ENCODE measurements around the gene NT5C.

NT5C gene

DNA sequence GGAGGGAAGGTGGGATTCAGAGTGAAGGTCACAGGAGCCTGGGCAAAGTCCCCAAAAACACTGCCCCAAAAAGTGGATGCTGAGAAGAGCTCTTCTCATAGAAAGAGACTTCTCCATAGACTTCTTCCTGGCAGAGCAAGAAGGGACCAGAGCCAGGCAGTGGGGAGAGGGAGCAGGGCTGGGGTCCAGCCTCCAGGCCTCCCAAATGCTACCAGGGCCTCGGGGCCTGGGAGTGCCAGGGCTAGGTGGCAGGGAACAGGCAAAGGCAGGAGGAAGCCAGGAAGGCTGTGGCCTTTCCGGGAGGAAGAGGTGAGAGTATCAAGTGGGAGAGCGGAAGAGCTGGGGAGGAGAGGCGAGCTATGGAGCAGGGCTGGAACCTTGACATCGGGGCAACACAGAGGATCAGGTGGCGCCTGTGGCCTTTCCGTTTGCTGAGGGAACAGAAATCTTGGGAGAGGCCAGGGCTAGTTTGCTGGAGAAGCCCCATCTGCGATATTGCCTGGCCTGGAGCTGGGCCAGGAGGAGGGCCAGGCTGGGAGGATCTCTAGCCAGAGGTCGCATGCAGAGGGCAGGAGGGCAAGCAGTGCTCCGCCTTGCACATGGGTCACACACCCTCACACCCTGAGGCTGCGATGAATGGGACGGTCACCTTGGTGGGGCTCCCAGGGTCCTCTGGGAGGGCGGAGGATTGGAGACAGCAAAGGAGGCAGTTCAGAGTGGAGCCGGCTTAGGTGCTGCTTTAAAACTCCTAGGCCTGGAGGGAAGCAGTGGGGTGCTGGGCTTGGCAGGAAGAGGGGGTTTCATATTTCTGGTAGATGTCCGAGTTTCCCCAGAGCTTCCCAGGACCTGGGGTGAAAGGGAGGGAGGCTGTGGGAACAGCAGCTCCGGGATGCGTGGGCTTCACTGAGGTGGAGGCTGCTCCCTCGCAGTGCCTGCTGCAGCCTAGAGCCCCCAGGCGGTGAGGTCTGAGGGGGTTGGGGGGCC is 40.4 kb downstream of the NT5C start:
- DNase-seq, result no peak

DNA sequence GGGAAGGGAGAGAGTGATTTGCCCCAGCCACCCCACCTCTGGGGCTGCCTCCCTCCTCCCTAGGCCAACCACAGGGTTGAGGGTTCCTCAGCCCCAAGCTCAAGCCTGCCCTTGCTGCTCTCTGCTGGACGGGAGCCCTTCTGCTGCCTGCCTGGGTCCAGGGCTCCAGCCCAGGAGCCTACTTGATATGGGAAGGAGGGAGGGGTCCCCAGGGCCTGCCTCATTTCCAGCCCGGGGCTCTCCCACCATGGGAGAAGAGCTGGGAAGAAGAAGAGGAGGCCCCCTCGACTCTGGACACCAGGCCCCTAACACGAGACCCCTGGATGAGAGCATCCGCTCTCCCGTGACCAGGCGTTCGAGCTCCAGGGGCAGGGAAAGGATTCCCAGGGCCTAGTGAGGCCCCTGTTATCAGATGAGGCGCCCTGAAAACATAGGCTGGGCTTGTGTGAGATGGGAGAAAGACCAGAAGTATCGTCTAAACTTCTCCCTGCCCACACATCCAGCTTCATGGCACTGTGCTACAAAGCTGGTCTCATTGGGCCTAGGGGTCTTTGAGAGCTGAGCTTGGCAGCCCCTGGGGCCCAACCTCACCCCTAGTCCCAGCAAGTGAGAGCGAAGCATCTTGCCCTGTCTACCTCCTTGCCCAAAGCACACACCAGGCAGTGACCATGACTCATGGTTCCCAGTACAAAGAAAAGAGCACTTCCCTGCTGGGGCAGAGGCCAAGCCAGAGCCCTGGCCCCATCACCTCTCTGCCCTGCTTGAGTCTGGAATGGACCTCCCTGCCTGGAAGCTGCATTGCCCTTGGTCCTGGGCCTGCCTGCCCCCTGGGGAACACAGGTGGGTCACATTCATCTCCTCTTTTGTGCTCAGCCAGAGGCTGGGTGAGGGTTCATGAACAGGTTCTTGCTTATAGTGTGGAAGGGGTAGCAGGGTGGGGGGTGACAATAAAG is 42.8 kb downstream of the NT5C start:
- no peak for DNase-seq

DNA sequence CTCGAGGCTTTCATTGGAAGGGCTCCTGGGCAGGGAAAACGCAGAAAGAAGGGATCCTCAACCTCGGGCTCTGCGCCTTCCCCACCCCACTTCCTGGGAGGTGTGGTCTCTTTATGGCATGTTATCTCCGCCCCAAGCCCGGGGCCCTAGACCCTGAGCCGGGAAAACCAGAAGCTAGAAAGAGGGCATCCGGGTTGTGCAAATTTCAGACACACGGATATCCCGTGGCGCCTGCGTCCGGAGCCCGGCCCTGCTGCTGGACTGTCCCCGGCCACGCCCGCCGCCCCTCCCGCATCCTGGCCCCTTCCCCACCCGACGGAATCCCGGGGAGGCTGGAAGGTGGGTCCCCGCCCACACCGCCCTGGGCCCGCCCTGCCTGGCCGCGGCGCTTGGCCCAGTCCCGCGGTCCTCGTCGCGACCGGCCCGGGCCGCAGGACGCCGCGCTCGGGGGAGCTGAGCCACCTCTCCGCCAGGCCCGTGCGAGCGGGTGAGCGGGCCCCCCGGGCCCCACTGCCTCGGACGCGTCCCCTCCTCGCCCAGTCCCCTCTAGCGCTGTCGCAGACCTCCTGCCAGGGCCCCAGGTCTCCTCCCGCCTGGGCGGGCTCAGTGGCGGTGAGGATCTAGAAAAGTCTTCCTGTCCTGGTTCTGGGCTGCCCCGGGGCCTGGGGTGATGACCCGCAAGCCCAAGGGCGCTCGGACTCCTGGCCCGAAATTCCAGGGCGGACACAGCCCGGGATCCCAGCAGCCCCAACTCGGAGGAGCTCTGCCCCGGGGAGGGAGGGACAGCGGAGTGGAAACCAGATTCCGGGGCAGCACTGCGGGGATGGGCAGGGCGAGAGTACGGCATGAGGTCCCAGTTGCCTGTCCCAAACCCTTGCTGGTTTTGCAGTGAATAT is 43.7 kb downstream of the NT5C start, which contains the start of gene SLC16A5:
SLC16A5 (plus strand) TSS at position 397 of the 896 bp plus-strand sequence. CDS start 5,683 bp downstream, outside the sequence.
- DNase-seq, result peak; percentile 83

DNA sequence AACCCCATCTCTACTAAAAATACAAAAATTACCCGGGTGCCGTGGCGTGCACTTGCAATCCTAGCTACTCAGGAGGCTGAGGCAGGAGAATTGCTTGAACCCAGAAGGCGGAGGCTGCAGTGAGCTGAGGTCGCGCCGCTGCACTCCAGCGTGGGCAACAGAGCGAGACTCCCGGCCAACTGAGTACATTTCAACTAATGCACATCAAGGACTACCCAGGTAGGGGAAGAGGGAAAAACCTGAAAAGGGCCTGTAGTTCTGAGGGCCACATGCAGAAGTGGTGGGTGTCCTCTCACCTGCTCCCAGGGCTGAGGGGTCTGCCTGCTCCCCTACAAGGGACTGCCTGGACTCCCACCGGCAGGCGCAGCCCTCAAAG is 44.4 kb downstream of the NT5C start:
- no peak for DNase-seq

DNA sequence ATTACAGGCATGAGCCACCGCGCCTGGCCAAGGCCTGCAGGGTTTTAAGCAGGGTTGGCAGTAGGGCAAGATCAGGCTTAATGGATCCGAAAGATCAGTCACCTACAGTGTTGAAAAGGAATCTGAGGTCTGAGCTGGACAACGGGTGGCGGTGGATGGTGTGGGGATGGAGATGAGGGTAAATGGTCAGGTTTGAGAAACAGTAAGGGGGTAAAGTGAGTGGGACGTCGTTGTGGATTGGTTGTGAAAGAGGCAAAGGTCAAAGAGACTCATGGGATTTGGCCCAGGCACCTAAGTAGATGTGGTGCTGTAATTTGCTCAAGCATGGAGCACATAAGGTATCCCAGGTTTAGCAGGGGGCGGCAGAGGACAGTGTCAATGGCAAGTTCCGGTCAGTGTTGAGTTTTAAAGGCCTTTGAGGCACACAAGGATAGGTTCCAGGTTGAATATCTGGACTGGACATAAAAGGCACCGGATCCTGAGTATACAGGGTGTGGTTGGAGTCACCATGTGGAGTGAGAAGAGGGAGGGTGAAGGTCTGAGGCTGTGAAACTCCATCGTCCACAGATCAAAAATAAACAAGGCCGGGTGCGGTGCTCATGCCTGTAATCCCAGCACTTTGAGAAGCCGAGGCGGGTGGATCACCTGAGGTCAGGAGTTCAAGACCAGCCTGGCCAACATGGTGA is 44.9 kb downstream of the NT5C start:
- DNase-seq, result no peak

DNA sequence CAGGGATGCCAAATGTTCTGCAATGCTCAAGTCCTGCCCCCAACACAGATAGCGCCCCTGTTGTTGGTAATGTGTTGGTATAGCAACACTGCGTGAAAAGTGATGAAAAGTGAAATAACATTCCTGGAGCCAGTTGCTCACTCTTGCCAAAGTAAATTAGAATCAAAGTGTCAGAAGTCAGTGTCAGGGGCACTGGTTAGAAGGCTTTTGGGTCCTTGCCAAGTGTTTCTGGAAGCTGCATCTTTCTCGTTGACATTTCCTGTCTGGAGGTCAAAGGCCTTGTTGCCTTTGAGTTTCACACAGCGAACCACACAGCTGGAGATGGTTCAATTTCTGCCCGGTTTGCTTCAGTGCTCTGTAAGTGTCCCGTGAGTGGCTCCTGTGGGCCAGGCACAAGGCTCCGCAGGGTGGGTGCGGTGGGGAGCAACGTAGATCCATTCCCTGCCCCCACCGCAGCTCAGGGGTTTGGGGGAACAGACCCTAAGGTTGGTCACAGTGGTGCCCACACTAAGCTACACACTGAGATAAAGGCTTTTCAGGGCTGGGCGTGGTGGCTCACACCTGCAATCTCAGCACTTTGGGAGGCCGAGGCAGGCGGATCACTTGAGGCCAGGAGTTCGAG is 47.4 kb downstream of the NT5C start:
- DNase-seq, result no peak

DNA sequence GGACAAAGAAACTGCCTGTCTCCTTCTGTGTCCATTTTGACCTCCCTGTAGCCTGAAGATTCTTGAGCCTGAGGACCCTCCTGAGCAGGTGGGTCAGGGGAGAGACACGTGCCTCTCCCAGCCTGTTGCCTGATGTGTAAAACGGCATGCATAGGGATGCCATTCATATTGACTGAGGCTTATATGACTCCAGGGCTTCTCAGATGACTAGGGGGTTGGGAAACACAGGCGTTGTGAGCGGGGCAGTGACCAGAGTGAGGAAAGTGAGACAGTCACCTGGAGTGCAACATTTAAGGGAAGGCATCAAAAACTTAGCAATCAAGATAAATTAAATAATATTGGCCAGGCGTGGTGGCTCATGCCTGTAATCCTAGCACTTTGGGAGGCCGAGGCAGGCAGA is 48.9 kb downstream of the NT5C start:
- no peak for DNase-seq

DNA sequence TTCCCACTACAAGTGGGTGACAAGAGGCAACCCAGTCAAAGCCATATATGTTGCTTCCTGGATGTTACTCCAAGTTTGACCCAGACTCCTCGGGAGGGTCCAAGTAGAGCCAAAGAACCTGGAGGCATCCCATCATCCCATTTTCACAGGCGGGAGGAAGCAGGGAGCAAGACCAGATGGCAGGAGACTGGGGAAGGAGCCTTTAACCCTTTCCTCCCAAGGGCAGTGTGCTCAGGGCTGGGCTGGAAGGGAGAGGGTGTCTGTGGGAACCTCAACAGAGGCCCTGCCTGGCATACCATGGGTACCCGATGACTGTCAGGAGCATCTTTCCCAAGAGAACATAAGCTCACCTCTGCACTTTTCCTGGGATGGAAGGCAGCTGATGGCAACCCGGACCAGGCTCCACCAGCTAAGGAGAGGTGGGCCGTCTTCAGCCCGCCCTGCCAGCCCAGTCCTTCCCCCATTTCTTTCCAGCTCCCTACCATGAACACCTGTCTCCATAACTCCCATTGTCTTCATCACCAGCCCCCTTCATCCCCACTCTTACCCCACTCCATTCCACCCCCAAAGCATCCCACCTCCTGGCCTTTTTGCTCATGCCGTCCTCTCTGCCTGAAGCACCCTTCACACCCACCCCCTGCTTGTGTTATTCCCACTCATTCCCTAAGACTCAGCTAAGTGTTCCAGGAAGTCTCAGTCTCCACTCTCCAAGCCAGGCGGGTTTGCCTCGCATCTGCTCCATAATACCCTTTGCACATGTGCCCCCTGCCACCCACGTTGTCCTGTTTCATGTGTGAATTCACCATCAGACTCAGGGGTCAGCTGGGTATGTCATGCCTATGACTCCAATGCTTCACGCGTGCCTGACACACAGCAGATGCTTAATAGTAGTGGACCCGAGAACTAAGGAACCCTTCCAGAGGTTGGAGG is 49.7 kb downstream of the NT5C start:
- DNase-seq, result no peak

Data from 8988T (cell line).